ENCODE results near the gene HSPB6. TPM values are rescaled to one million over a fixed set of nuclear protein-coding genes. Genes with fewer than 3 reads are reported as not detected.

The HSPB6 gene
- 100 to 1,000 TPM in 2 of 4 donors, 10 to 100 TPM in 2; 44.9 to 119 (median 96.6) TPM for total RNA-seq

- H3K36me3 ChIP-seq: peaks cover 0 to 50% of the 10 kb centered on the region in 2 donors
- H3K4me1 ChIP-seq: peaks cover 0 to 67% (median 31%) of the 10 kb centered on the region in 3 donors
- peak; percentile 13 for ATAC-seq
- 5 to 13% methylated on average over 5 to 10 of the region's 52 CpGs for WGBS, 2 donors (ENCODE audit: low coverage in 1 of 2)
- TF ChIP-seq POLR2AphosphoS5 (IDR thresholded peaks at IDR 0.05) (peak; percentile 96), POLR2A (IDR thresholded peaks at IDR 0.05) (peak; percentile 91 to 98), CTCF (IDR thresholded peaks at IDR 0.05) (no peak), EP300 (IDR thresholded peaks at IDR 0.05) (no peak)
- H3K4me3 ChIP-seq: peak within 1 kb of the TSS; percentile 51 to 81
- H3K27ac ChIP-seq: peak within 1 kb of the TSS; percentile 93 to 99 (median 96)
- H3K9me3 ChIP-seq: no peaks in the 10 kb centered on the region
- H3K27me3 ChIP-seq: no peaks in the 10 kb centered on the region
Measured at GRCh38 chr19:35756377-35757230, at the start of gene HSPB6. HSPB6 (minus strand) TSS chr19:35757029; CDS start chr19:35757008, 21 bp downstream.

- no peak for ATAC-seq
Measured at GRCh38 chr19:35806597-35806996, 49.8 kb upstream of the HSPB6 start.

GRCh38 chr19:35805526-35806102 is 48.8 kb upstream of the HSPB6 start:
- Histone ChIP-seq H3K9me3 (no peaks in the 10 kb centered on the region), H3K27me3 (peaks cover 53% of the 10 kb centered on the region), H3K27ac (no peak overlapping the region), H3K36me3 (no peaks in the 10 kb centered on the region), H3K4me1 (no peaks in the 10 kb centered on the region), H3K4me3 (no peak overlapping the region)
- ATAC-seq: no peak
- TF ChIP-seq POLR2AphosphoS5 (IDR thresholded peaks at IDR 0.05): no peak
- no peak for TF ChIP-seq POLR2A (IDR thresholded peaks at IDR 0.05)
- TF ChIP-seq CTCF (IDR thresholded peaks at IDR 0.05): no peak
- no peak for TF ChIP-seq EP300 (IDR thresholded peaks at IDR 0.05)
- 80% methylated on average over 1 of the region's 5 CpGs; no CpG with 5 or more reads in 1 of the 2 donors for WGBS, 2 donors (ENCODE audit: low coverage in 1 of 2)

More at GRCh38 chr19:35806597-35806996, 49.8 kb upstream of the HSPB6 start:
- no CpG with 5 or more reads among the region's 18 CpGs for WGBS, 2 donors (ENCODE audit: low coverage in 1 of 2)
- H3K4me1 ChIP-seq: no peaks in the 10 kb centered on the region
- H3K9me3 ChIP-seq: no peaks in the 10 kb centered on the region
- TF ChIP-seq POLR2AphosphoS5 (IDR thresholded peaks at IDR 0.05): no peak
- TF ChIP-seq EP300 (IDR thresholded peaks at IDR 0.05): no peak
- no peak overlapping the region for H3K4me3 ChIP-seq
- no peaks in the 10 kb centered on the region for H3K36me3 ChIP-seq
- H3K27ac ChIP-seq: no peak overlapping the region
- H3K27me3 ChIP-seq: peaks cover 52% of the 10 kb centered on the region

GRCh38 chr19:35801828-35802227 is 45.0 kb upstream of the HSPB6 start:
- Histone ChIP-seq H3K27ac (no peak overlapping the region), H3K4me1 (peaks cover 0 to 8% (median 0%) of the 10 kb centered on the region in 3 donors), H3K36me3 (no peaks in the 10 kb centered on the region), H3K4me3 (no peak overlapping the region), H3K27me3 (peaks cover 67% of the 10 kb centered on the region), H3K9me3 (no peaks in the 10 kb centered on the region)
- TF ChIP-seq POLR2A (IDR thresholded peaks at IDR 0.05) (no peak), POLR2AphosphoS5 (IDR thresholded peaks at IDR 0.05) (no peak), EP300 (IDR thresholded peaks at IDR 0.05) (no peak), CTCF (IDR thresholded peaks at IDR 0.05) (no peak)
- 40 to 65% methylated on average over 1 to 2 of the region's 3 CpGs for whole genome bisulfite sequencing, 2 donors (ENCODE audit: low coverage in 1 of 2)
- no peak for ATAC-seq

GRCh38 chr19:35797663-35798062 is 40.8 kb upstream of the HSPB6 start:
- no peaks in the 10 kb centered on the region for H3K36me3 ChIP-seq
- no peak for TF ChIP-seq POLR2AphosphoS5 (IDR thresholded peaks at IDR 0.05)
- TF ChIP-seq CTCF (IDR thresholded peaks at IDR 0.05): no peak
- peak overlapping the region in 1 of 2 donors; percentile 4 for H3K4me3 ChIP-seq
- peaks cover 77% of the 10 kb centered on the region for H3K27me3 ChIP-seq
- no peak for ATAC-seq
- WGBS, 2 donors (ENCODE audit: low coverage in 1 of 2): 6% methylated on average over 10 of the region's 15 CpGs; no CpG with 5 or more reads in 1 of the 2 donors
- peaks cover 0 to 8% (median 0%) of the 10 kb centered on the region in 3 donors for H3K4me1 ChIP-seq
- no peak overlapping the region for H3K27ac ChIP-seq
- no peaks in the 10 kb centered on the region for H3K9me3 ChIP-seq

All from gastroesophageal sphincter (tissue), 4 donors.